Stimulated activated CD4-positive, alpha-beta T cell treated with anti-CD3 and anti-CD28 coated beads, Interleukin-4, amount 100 ng/mL, for 4 hours (primary cell): ENCODE measurements around the gene B4GALT7.

ENCODE experiments used
- DNase-seq, 2 experiments: peaks; one replicate each; pipeline ENCODE4 v3.0.0-alpha.2; 2020

The B4GALT7 gene

GRCh38 chr5:177594071-177594470 lies 5.9 kb upstream of the B4GALT7 start:
- no peak for DNase-seq

- DNase-seq = no peak
Measured at GRCh38 chr5:177595026-177595585, 4.8 kb upstream of the B4GALT7 start.

- no peak for DNase-seq
Measured at GRCh38 chr5:177595991-177596774, 3.7 kb upstream of the B4GALT7 start.

GRCh38 chr5:177596775-177597238 lies 3.1 kb upstream of the B4GALT7 start:
- DNase-seq = no peak

GRCh38 chr5:177598477-177598876 lies 1.5 kb upstream of the B4GALT7 start:
- DNase-seq = no peak

GRCh38 chr5:177600508-177601018 lies 631 bp downstream of the B4GALT7 start:
- DNase-seq = no peak

GRCh38 chr5:177601126-177601525 lies 1.2 kb downstream of the B4GALT7 start:
- DNase-seq = no peak

GRCh38 chr5:177601577-177602457 lies 1.9 kb downstream of the B4GALT7 start:
- DNase-seq = no peak

- DNase-seq = no peak
Measured at GRCh38 chr5:177602458-177602830, 2.5 kb downstream of the B4GALT7 start.

- no peak for DNase-seq
Measured at GRCh38 chr5:177603631-177604030, 3.7 kb downstream of the B4GALT7 start.

- DNase-seq = no peak
Measured at GRCh38 chr5:177604116-177604521, 4.2 kb downstream of the B4GALT7 start.

GRCh38 chr5:177604656-177605055 lies 4.7 kb downstream of the B4GALT7 start:
- no peak for DNase-seq

GRCh38 chr5:177605078-177605477 lies 5.1 kb downstream of the B4GALT7 start:
- DNase-seq = no peak

- DNase-seq = no peak
Measured at GRCh38 chr5:177605667-177606066, 5.7 kb downstream of the B4GALT7 start.

GRCh38 chr5:177606071-177607051 lies 6.4 kb downstream of the B4GALT7 start:
- DNase-seq = no peak

- no peak for DNase-seq
Measured at GRCh38 chr5:177607115-177607451, 7.2 kb downstream of the B4GALT7 start.

- DNase-seq = peak; percentile 63 to 65
Measured at GRCh38 chr5:177607452-177608192, 7.7 kb downstream of the B4GALT7 start.

- no peak for DNase-seq
Measured at GRCh38 chr5:177608243-177609075, 8.5 kb downstream of the B4GALT7 start.

- no peak for DNase-seq
Measured at GRCh38 chr5:177609076-177610059, 9.4 kb downstream of the B4GALT7 start.
